SIG-M5 (cell line): ENCODE data around the gene MIA2.
"Not testable (repeated sequence)": the region's sequence is repeated elsewhere in the genome, so short reads cannot be mapped to it uniquely, and the experiment has no call there.

ENCODE experiments used
- DNase-seq: peaks from one replicate; lab custom pipeline; 2025; lab: John Stamatoyannopoulos, UW

The MIA2 gene, protein sequence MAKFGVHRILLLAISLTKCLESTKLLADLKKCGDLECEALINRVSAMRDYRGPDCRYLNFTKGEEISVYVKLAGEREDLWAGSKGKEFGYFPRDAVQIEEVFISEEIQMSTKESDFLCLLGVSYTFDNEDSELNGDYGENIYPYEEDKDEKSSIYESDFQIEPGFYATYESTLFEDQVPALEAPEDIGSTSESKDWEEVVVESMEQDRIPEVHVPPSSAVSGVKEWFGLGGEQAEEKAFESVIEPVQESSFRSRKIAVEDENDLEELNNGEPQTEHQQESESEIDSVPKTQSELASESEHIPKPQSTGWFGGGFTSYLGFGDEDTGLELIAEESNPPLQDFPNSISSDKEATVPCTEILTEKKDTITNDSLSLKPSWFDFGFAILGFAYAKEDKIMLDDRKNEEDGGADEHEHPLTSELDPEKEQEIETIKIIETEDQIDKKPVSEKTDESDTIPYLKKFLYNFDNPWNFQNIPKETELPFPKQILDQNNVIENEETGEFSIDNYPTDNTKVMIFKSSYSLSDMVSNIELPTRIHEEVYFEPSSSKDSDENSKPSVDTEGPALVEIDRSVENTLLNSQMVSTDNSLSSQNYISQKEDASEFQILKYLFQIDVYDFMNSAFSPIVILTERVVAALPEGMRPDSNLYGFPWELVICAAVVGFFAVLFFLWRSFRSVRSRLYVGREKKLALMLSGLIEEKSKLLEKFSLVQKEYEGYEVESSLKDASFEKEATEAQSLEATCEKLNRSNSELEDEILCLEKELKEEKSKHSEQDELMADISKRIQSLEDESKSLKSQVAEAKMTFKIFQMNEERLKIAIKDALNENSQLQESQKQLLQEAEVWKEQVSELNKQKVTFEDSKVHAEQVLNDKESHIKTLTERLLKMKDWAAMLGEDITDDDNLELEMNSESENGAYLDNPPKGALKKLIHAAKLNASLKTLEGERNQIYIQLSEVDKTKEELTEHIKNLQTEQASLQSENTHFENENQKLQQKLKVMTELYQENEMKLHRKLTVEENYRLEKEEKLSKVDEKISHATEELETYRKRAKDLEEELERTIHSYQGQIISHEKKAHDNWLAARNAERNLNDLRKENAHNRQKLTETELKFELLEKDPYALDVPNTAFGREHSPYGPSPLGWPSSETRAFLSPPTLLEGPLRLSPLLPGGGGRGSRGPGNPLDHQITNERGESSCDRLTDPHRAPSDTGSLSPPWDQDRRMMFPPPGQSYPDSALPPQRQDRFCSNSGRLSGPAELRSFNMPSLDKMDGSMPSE (N-terminal part only)

GRCh38 chr14:39233680-39234326 lies at the start of gene MIA2:
TSS of gene MIA2 (plus strand) at chr14:39233915. CDS start at chr14:39234115, 200 bp downstream.
- no peak for DNase-seq

- no peak for DNase-seq
Measured at GRCh38 chr14:39184628-39185255, 49.0 kb upstream of the MIA2 start.

DNA sequence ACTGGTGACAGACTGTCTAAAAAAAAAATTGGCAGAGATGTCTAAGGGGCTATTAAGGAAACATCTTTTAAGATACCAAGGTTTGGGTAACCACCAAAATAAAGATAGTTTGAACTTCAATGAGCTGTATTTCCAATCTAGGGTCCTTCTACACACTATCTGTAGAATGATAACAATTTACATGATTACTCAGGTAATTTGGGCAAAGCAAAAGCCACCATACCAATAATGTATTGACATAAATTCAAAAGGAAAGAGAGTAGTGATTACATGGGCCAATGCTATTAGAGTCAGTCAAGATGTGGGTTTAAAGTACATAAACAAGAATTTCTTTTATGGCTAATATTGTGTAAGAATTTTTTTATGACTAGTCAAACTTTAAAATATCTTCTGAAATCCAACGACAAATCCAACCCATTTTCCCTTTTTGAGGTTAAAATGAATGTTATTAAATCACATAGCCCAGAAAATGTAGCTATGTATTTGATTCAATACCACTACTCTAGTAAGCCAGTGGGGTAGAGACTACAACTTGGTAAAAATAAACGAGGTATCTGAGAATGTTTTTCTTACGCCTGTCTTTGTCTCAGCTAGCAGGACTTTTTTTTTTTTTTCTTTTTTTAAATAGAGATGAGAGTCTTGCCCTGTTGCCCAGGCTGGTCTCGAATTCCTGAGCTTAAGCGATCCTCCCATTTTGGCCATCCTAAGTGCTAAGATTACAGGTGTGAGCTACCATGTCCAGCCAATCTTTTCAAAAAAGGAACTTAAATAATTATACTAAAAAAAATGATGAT lies 48.3 kb upstream of the MIA2 start:
- DNase-seq: no peak

GRCh38 chr14:39186941-39187525 lies 46.7 kb upstream of the MIA2 start:
- DNase-seq: no peak

DNA sequence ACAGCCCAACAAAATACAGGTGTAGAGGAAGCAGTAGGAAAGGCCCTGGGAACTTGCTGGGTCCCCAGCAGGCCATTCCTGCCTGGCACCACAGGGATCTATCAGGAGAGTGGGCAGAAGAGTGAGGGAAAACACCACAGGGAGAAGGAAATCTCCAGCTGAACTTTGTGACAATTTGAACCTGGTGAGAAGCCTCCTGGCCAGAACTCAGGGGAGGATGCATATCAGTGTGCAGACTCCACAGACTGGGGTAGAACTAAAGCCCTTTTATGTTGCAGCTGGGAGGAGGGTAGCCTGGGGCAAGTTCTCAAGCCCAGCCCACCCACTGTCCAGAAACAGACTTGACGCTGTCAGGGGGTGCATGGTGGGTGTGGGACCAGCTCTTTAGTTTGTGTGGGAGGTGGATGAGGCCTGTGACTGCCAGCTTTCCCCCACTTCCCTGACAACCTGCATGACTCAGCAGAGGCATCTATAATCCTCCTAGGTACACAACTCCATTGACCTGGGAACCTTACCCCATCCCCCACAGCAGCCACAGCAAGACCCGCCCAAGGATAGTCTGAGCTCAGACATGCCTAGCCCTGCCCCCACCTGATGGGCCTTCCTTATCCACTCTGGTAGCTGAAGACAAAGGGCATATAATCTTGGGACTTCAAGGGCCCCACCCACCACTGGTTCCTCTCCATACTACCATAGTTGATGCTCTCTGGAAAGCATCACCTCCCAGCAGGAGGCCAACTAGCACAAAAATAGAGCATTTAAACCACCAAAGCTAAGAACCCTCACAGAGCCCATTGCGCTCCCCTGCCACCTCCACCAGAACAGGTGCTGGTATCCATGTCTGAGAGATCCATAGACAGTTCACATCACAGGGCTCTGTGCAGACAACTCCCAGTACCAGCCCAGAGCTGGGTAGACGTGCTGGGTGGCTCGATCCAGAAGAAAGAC lies 29.8 kb upstream of the MIA2 start:
- no peak for DNase-seq

GRCh38 chr14:39207430-39207829 lies 26.3 kb upstream of the MIA2 start:
- DNase-seq: not testable (repeated sequence)

DNA sequence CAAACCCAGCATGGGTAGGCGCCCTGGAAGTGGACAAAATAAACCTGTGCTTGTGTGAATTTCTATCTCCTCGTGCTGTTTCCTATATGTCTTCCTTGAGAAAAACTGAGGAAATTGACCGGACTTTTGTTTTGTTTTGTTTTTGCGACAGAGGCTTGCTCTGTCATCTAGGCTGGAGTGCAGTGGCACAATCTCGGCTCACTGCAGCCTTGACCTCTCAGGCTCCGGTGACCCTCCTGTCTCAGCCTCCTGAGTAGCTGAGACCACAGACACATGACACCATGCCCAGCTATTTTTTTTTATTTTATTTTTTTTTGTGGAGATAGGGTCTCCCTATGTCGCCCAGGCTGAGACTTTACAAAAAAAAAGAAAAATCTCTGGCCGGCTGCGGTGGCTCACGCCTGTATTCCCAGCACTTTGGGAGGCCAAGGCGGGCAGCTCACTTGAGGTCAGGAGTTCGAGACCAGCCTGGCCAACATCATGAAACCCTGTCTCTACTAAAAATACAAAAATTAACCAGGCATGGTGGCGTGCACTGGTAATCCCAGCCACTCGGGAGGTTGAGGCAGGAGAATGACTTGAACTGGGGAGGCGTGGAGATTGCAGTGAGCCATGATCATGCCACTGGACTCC lies 22.5 kb upstream of the MIA2 start:
- DNase-seq: no peak

GRCh38 chr14:39212034-39212433 lies 21.7 kb upstream of the MIA2 start:
- no peak for DNase-seq

- no peak for DNase-seq
Measured at GRCh38 chr14:39212693-39213092, 21.0 kb upstream of the MIA2 start.

DNA sequence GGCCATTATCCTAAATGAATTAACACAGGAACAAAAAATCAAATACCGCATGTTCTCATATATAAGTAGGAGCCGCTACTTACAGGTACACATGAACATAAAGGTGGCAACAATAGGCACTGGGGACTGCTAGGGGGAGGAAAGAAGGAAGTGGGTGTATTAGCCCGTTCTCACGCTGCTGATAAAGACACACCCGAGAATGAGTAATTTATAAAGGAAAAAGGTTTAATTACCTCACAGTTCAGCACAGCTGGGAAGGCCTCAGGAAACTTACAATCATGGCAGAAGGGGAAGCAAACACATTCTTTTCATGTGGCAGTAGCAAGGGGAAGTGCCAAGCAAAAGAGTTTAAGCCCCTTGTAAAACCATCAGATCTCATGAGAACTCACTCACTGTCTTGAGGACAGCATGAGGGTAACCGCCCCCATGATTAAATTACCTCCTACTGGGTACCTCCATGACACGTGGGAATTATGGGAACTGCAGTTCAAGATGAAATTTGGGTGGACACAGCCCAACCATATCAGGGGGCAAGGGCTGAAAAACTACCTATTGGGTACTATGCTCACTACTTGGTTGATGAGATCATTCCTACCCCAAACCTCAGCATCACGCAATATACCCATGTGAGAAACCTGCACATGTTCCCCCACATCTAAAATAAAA lies 16.4 kb upstream of the MIA2 start:
- no peak for DNase-seq

GRCh38 chr14:39218171-39218769 lies 15.4 kb upstream of the MIA2 start:
- DNase-seq: no peak

DNA sequence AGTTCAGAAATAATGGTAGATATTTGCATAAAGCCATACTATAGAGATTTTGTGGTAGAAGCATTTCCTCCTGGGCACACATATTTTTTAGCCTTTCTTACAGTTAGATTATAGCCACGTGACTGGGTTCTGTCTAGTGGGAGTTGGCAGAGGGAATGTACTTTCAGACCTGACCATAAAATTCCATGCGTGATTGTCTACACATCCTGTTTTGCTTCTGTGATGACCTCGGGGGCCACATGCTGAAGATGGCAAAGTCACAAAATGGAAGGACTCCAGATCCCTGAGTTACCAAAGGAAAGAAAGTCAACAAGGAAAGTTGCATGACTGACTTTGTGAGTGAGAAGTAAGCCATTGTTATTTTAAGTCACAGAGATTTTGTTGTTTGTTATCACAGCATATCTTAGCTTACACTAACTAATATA lies 14.6 kb upstream of the MIA2 start:
- no peak for DNase-seq

DNA sequence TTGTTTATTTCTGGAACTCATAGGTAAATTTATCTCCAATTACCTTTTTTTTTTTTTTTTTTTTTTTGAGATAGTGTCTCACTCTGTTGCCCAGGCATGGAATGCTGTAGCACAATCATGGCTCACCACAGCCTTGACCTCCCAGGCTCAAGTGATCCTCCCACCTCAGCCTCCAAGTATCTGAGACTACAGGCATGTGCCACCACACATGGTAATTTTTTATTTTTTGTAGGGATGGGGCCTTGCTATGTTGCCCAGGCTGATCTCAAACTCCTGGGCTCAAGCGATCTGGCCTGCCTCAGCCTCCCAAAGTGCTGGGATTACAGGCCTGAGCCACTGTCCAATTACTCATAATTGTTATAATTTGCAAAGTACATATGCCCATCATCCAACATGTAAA lies 13.2 kb upstream of the MIA2 start:
- not testable (repeated sequence) for DNase-seq

- DNase-seq: no peak
Measured at GRCh38 chr14:39228044-39228443, 5.7 kb upstream of the MIA2 start.

DNA sequence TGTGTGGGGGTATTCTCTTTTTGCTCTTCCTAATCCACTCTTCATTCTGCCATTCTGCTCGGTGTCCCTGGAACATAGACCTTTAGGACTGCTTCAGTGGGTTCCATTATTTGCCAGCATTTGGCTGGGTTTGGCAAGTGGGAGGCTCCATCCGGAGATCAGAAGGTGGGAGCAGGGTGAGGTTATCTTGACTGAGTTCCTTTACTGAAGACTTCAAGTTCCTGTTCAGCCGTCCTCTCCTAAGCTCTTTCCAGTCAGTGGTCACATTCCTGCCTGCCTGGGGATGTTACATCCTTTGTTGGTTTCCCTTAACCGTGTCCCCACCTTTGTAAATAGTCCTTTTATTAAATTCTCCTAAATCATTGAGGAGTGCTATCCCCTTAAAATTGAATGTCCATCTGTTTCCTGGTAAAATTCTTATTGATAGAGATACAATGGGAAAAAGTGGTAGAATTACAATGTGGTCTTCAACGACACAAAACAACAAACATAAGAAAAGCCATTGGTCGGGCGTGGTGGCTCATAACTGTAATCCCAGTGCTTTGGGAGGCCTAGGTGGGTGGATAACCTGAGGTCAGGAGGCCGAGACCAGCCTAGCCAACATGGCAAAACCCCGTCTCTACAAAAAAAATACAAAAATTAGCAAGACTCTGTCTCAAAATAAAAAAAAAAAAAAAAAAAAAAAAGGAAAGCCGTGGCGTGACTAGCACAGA lies 5.0 kb upstream of the MIA2 start:
- no peak for DNase-seq

GRCh38 chr14:39229222-39229543 lies 4.5 kb upstream of the MIA2 start:
- no peak for DNase-seq

GRCh38 chr14:39229601-39230110 lies 4.1 kb upstream of the MIA2 start:
- DNase-seq: no peak
